Fibroblast of skin of scalp (primary cell): Measurements from ENCODE around the gene COL9A2.

Experiments used
- DNase-seq: peaks from one replicate; pipeline ENCODE4 v3.0.0-alpha.2; 2013

The COL9A2 gene

DNA sequence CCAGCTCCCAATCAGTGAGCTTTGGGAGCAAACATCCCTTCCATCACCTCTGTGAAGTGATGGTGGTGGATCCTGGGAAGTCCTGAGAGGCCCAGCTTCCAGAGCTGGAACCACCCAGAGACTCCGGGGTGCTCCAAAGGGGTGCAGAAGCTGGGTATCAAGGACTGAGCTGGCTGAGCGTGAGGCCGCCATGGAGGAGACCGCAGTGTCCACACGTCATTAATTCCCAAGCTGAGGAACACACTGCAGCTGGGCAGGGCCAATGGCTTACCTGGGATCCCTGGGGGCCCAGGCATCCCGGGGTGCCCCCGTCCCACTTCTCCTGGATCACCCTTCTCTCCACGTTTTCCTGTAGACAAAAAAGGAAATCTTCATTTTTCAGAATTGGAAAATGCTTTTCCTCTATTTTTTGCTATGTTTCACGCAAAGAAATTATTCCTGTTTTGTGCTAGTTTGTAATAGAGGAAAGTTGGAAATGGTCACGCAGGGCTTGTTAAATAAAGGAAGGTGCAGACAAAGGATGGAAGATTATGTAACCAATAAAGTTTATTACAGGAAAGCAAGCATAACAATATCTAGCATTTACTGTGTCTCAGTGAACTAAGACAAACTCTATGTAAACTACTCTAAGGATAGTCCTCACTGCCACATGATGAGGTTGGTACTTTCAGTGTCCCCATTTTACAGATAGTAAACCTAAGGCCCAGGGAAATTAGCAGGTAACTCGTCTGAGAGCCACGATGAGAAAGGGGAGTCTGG lies 15.4 kb downstream of the COL9A2 start:
- no peak for DNase-seq

DNA sequence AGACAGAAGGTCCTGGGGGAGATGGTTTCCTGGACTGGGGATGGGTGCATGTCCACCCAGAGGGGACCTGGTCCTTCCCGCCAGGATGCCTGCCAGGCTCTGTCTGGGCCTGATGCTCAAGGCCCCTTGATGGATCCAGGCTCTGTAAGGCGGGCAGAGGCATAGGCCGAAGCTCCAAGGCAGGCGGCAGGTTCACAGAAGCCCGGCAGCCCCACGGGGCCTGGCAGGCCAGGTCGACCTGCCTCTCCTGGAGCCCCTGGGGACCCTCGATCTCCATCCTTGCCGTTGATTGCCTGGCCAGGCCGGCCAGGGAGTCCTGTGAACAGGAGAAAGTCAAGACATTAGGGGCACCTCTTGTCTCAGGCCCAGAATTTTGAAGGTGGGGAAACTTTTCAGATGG lies 16.0 kb downstream of the COL9A2 start:
- DNase-seq, result no peak

DNA sequence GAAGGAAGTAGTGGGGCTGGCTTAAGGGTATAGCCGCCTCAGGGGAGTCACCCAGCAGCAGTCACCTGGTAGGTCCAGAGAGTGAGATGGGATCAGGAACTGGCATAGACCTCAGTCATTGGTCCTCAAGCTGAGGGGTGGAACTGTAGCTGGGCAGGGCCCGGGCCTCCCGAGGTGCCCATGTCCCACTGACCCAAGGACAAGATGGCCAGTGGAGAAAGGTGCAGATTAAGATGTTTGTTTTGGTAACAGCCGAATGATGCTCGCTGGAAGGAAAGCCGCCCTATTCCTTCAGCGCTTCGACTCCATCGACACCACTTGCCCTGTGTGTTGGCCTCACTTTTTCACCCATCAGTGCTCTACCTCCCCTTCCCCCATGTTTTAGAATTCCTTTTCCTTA lies 16.4 kb downstream of the COL9A2 start:
- DNase-seq, result no peak

DNA sequence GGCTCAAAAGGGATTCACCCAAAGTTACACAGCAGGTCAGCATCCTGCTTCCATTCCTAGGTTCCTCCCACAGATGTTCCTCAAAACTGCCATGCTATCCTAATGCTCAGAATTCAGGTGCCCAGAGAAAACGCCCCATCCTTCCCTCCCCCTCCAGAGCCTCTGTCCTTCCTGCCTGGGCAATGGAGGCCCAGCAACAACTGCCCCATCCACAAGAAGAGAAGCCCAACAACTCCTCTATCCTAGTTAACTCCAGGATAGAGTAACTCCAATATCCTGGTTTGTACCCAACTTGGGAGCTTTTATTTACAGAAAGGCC lies 16.9 kb downstream of the COL9A2 start:
- no peak for DNase-seq

DNA sequence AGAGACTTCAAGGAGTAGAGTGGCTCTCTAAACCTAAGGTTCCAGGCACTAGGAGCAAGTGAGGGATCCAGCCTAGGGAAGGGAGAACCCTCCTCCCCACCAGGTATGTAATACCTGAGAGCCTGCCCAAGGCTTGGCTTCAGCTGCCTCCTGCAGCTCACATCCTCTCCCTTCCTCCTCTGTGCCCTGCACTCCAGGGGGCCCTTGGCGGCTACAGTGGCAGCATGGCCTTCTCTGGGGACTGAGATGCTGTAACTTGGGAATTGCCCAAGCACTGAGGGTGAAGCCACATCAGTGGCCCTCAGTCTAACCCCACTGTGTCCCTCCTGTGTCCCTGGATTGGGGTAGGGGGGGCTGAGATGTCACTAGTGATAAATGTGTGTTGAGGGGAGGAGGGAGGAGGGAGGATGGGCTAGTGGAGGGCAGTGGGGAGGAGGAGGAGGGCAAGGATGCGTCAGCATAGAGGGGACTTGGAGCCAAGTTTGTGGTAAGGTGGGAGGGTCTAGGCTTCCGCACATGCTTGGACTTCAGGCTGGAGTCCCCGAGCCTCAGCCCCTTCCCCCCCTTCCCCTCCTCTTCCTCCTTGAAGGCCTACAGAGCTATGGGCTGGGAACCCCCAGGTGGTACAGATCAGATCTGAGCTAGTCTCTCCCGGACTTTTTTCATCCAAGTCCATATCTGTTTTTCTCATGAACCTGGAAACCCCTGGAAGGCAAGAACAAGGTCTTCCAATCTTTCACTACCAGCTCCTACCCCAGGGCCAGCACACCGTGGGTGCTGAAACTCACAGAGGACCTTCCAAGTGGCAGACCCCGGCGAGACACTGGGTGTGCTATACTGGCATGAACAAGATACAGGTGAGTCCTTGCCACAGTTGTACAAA lies 17.5 kb downstream of the COL9A2 start:
- peak; percentile 46 for DNase-seq

DNA sequence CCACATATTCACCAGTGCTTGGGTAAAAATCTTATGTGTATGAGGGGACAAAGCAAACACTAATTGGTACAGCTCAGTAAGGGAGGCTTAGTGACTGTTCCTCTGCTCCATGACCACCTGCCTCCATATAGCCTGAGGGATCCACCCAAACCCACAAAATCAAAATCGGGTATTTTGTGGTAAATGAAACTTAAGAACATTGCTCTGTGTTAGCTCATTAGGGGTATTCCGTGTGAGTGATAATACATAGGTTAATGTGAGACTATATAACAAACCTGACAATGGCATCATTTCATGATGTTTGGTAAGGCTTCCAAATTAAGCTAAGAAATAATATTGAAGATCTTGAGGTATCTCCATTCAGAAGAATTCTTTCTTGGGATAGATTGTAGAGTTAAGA lies 25.8 kb downstream of the COL9A2 start:
- DNase-seq, result no peak

DNA sequence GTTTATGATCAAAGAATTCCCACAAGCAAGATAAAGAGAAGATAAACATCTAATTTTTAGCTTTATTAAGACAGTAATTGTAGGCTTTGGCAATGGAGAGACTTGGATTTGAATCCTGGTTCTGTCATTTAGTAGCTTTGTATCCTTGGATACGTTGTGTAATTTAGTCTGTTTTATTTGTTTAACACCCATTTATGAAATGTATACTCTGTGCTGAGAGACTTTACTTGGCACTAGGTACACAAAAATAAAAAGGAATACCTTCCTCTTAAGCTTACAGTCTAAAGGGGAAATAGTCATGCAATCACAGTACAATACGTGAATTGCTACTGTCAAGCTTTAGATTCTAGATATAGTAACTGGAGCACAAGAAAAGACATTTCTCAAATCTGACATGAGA lies 35.2 kb downstream of the COL9A2 start:
- DNase-seq, result no peak

DNA sequence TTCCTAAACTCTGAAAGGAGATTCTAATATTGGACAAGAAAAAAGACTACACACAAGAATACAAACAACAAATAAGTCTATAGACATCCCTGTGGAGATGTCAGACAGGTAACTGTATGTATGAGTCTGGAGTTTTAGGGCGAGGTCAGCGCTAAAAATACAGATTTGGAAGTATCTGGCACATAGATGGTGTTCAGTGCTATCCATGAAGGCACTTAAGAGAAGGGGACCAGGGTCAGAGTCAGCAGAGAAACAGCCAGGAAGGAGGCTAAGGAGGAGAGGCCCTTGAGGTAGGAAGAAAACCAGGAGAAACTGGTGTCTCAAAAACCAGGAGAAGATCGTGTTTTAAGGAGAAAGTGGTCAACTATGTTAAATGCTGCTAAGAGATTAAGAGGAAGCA lies 41.0 kb downstream of the COL9A2 start:
- no peak for DNase-seq

DNA sequence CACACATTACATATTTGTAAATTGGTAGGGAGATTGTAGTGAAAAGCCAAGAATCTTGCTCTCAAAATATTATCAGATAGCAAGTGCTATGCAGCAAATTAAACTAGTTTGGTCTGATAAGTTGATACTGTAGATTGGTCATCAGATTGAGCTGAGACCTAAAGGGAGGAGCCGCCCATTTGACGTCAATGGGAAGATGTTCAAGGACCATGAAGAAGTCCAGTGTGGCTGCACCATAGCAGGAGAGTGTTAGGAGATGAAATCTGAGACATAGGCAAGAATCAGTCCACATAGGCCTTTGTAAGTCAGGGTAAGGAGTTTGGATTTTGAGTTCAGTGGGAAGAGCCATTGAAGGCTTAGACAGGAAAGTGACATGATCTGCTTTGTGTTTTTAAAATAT lies 42.8 kb downstream of the COL9A2 start:
- DNase-seq, result no peak

DNA sequence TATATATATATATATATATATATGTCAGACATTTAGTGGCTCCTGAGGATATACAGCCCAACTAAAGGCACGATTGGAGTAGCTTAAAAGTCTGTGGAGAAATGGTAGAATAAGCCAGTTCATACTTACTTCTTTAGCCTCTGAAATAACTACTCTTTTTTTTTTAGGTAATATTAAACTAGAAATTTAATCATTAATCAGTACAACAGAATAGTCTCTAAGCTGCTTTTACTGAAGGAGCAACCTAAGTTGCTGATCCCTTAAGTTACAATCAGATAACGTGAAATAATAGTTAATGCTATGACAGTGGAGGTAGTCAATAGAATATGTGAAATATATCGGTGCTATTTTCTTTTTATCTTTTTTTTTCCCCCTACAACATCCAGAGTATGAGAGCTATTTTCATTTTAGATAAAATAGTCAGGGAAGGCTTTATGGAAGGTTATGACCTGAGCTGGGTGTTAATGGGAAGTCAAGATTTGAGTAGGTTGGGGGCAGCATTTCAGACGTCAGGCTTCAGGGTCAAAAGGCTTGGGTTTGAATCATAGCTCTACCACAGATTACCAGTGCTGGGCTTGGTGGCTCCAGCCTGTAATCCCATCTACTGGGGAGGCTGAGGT lies 43.4 kb downstream of the COL9A2 start:
- DNase-seq, result no peak

DNA sequence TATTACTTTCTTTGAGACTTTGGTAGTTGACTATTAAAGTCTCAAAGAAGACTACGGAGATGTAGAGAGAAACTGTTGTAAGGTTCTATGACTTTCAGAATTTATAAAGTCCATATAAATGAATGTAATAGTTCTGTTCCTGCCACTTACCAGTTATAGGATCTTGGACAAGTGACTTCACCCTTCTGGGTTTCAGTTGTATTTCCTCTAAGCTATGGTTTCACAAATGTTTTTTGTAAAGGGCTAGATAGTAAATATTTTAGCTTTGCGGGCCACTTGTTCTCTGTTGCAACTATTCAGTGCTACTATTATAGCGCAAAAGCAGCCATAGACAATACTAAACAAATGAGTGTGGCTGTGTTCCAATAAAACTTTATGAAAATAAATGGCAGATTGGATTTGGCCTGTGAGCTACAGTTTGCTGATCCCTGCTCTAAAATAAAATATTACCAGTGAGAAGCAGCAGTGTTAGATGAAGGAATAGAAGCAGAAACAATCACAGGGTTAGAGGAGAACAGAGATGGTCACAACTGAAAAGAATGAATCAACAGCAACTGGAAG lies 44.4 kb downstream of the COL9A2 start:
- no peak for DNase-seq

DNA sequence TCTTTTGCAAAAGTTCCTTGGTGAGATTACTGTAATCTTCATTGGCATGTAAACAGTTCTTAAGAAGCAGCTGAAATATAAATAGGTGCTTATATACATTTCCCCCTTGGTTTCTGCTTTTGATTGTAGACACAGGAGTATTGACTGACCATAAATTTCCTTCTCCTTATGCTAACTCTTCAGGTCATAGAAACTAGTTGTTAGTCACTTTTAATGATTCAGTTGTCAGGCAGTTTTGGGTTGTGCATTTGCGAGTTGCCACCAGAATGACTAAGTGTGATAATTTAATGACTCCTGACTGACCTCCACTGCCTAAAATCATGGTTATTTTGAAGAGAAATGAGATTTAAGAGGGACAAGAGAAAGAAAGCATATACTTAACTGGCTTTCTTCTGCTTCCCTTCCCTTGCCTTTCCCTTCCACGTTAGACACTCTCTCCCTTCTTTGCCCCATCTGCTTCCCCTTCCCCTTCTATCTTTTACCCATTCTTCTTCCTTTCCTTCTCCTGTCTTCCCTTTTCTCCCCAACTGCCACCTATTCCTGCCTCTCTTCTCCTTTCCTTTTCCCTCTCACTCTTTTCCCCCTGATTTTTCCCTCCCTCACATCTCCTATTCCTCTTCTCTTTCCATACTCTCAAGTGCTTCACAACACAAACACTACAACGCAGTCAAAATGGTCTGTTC lies 46.8 kb downstream of the COL9A2 start:
- DNase-seq, result peak; percentile 17

DNA sequence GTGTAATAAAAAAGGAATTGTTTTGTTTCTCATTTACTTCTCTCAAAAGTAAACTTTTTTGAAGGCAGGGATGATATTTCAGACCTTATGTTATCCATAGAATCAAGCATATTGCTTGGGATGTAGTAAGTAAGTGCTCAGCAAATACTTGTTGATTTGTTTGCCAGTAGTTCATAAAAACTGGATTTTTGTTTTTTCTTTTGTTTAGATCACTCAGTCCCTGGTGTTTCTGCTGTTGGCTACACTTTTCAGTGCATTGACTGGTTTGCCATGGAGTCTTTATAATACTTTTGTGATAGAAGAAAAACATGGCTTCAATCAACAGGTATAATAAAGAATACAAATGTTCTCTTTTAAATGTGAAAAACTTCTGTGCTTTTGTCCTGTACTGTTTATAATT lies 48.9 kb downstream of the COL9A2 start:
- DNase-seq, result no peak

DNA sequence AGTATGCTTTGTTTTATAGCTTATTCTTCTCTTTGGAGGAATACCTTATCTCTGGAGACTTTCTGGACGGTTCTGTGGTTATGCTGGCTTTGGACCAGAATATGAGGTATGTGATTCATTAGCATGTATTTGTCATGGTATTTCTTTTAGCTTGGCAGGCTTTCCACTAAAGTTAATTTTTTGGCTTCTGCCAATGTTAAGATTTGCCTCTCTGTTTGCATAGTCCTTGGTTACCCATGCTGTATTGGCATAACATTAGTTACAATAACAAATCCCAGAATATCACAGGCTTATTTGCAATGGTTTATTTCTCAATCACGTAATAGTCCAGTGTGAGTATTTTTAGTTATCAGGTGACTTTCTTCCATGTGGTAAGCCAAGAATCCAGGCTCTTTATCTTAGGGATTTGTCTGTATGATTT lies 49.3 kb downstream of the COL9A2 start:
- DNase-seq, result peak; percentile 92

DNA sequence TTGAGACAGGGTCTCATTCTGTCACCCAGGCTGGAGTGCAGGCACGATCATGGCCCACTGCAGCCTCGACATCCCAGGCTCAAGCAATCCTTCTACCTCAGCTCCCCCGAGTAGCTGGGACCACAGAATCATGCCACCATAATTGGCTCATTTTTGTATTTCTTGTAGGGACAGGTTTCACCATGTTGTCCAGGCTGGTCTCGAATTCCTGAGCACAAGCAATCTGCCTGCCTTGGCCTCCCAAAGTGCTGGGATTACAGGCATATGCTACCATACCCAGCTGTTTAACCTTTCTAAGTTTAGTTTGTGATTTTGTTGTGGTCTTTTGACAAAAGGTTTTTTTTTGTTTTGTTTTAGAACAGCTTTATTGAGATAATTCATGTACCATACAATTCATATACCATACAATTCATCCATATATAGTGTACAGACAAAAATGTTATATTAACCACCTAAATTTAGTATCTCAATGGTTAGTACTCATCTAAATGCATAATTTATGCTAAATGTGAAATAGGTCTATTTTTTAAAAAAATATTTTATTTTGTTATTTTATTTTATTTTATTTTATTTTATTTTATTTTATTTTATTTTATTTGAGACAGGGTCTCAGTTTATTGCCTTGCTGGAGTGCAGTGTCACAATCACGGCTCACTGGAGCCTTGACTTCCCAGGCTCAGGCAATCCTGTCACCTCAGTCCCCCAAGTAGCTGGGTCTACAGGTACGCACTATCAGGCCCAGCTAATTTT lies 50.1 kb downstream of the COL9A2 start:
- DNase-seq, result no peak

DNA sequence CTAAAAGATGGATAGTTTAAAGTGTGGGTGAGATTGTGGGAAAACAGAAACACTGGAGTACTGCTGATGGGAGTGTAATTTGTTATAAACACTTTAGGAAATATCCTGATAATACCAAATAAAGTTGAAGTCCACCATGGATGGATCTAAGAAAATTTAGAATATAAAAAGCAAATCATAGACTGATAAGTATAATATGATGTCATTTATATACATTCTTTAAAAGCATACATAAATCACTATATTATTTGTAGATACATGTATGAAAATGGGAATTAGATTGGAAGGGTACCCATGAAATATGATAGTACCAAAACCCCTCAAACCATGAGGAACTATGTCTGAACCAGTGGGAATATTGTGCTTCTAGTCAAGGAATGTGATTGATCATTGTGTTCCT lies 51.2 kb downstream of the COL9A2 start:
- DNase-seq, result no peak

DNA sequence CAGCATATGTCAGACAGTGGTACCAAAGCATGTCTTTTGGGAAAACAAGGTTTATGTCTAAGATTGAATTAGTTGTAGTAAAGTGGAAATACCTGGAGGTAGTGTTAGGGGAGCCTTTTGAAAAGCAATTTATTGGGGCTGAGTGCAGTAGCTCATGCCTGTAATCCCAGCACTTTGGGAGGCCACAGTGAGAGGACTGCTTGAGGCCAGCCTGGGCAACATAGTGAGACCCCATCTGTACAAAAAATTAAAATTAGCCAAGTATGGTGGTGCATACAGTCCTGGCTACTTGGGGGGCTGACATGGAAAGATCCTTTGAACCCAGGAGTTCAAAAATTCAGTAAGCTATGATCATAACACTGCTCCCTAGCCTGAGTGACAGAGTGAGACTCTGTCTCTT lies 51.8 kb downstream of the COL9A2 start:
- no peak for DNase-seq

DNA sequence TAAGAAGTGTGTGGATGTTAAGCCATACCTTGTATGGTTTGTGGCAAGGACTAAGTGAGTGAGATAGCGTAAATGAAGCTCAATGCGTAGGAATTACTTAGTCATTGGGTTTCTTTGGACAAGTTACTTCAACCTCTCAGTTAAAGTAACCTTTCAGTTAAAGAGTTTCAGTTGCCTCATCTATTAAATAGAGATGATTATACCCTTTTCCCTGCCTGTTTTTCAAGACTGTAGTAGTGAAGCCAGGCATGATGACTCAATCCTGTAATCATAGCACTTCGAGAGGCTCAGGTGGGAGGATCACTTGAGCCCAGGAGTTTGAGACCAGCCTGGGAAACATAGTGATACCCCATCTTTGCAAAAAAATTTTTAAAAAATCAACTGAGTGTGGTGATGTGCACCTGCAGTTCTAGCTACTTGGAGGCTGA lies 52.7 kb downstream of the COL9A2 start:
- DNase-seq, result no peak

DNA sequence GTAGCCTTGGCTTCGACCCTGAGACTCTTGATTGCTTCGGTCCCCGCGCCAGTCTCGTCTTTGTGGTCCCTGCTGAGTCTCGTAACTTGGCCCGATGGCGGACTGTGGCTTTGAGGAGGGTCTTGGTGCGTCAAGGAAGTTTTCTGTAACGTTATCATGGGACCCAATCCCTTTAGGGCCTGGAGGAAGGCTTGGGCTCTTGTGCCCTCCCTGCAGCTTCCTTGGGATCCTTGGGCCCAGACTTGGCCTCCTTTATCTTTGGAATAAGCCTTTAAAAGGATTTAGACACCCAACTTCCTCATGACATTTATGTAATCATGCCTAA lies 58.7 kb downstream of the COL9A2 start:
- DNase-seq, result no peak

DNA sequence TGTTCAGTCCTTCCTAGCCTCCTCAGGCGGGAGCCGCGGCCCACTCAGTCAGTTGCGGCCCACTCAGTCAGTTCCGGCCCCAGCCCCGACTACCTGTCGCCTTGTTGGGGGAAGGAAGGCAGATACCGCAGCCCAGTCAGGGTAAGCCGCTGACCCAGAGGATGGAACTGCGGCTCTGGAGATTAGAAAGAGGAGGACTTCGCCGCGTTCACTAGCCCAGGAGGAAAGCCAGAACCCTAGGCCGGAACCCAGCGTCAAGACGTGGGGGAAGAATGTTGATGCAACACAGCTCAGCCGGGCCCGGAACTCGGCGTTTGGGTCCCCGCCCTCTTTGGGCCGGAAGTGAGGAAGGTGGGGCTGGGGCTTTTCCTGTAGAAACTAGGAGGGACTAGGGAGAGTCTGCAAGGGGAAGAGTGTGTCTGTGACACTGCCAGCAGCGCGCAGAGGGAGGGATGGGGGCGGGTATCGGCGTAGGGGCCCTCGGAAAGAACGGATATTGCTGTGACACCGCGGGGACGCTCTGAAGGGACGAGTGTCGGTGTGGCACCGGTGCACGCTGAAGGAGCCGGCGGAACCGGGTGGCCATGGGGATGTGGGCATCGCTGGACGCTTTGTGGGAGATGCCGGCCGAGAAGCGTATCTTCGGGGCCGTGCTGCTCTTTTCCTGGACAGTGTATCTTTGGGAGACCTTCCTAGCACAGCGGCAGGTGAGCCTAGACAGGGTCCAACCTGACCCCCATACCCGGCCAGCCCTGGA lies 59.2 kb downstream of the COL9A2 start, which contains the start of gene ZMPSTE24:
ZMPSTE24 (plus strand) TSS at position 549 of the 757 bp plus-strand sequence; CDS start at position 585, 36 bp downstream.
- peak; percentile 99 for DNase-seq

DNA sequence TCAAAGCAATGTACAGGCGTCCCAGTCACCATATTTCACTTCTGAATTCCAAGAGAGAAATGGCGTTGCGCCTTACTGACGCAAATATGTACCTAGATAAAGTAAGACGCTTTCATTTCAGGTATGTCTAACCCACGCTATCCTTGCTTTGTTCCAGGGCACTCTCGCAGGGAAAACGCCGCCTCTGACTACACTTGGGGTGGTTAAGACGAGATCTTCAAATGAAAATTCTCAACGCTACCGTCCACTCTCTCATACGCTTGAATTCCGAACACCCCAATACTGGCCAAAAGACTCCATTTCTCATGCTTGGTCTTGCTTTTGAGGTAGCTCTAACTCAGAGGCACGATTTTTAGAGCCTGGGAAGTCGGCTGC lies 59.8 kb downstream of the COL9A2 start:
- DNase-seq, result no peak
